H1 (cell line): Measurements from ENCODE around the gene CSNK1D. TPM values are rescaled to one million over a fixed set of nuclear protein-coding genes. Genes with fewer than 3 reads are reported as not detected.

ENCODE experiments used
- BRCA1 ChIP-seq: IDR thresholded peaks from 2 replicates; pipeline ENCODE4 v1.6.1; 2012; ENCODE audit warnings: low read depth, low read length, improper control_type of control experiment
- MAX ChIP-seq: IDR thresholded peaks from 2 replicates; pipeline ENCODE4 v1.6.1; 2012; ENCODE audit warnings: inconsistent platforms
- SIRT6 ChIP-seq: IDR thresholded peaks from one replicate; pipeline ENCODE4 v1.7.1; 2012; ENCODE audit warnings: low read length, inconsistent platforms
- SP4 ChIP-seq: IDR thresholded peaks from 2 replicates; pipeline ENCODE4 v1.6.1; 2012; ENCODE audit warnings: low read length, inconsistent platforms
- polyA plus RNA-seq, 7 experiments: library from polyadenylated mRNA; depleted of rRNA in 3 of 7; stranded (reverse) in 5 of 7; unstranded in 2 of 7; fragments of >200 nt in 5 of 7; fragments of 200-250 nt in 2 of 7; gene quantifications; 1 replicate in 5 of 7; 2 replicates in 1 of 7; 4 replicates in 1 of 7; pipeline versions ENCODE4 v1.2.1 to v1.2.3, GENCODE V29; 2011 to 2013; ENCODE audit warnings: missing spikeins in 2 of 7, mixed read lengths in 2 of 7
- total RNA-seq: library from RNA; stranded (reverse); fragmentation: NEBNext Ultra II Directional; extraction: Animal tissue kit (Norgen Biotek cat#: 25700); gene quantifications from 2 replicates; pipeline ENCODE4 v1.2.1, GENCODE V29; 2021
- TF ChIP-seq, protein P1 (sequence below): IDR thresholded peaks from 2 replicates; pipeline ENCODE4 v1.6.1; 2012; ENCODE audit warnings: low read length, inconsistent platforms

CSNK1D gene
- total and polyA plus RNA-seq, 2 of the 8 experiments (the other 6 are each of a cell fraction or from before 2014, with no cell fraction given): 73.5 to 103 TPM

GRCh38 chr17:82215972-82216300 lies 57.6 kb downstream of the CSNK1D start (continued):
- TF ChIP-seq, protein P1, sequence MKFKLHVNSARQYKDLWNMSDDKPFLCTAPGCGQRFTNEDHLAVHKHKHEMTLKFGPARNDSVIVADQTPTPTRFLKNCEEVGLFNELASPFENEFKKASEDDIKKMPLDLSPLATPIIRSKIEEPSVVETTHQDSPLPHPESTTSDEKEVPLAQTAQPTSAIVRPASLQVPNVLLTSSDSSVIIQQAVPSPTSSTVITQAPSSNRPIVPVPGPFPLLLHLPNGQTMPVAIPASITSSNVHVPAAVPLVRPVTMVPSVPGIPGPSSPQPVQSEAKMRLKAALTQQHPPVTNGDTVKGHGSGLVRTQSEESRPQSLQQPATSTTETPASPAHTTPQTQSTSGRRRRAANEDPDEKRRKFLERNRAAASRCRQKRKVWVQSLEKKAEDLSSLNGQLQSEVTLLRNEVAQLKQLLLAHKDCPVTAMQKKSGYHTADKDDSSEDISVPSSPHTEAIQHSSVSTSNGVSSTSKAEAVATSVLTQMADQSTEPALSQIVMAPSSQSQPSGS: no peak
- no peak for TF ChIP-seq SP4
- no peak for TF ChIP-seq MAX
- no peak for TF ChIP-seq SIRT6
- no peak for TF ChIP-seq BRCA1
